Esophagus squamous epithelium (tissue), 4 donors: ENCODE results near the gene CACNA1H.

Source experiments
- CTCF ChIP-seq, 6 experiments: fragments of 450-650 bp in 4 of 6; fragments of 200-600 bp in 2 of 6; sonication (generic) in 2 of 6; IDR thresholded peaks; one replicate each; pipeline ENCODE4 v1.5.1; 2016 to 2019; ENCODE audit warnings: antibody characterized with exemption in 6 of 6, mild to moderate bottlenecking in 4 of 6, moderate library complexity in 4 of 6
- POLR2A ChIP-seq, 4 donors: fragments of 450-650 bp; IDR thresholded peaks; one replicate each; pipeline ENCODE4 v1.6.1; 2017; ENCODE audit warnings: antibody characterized with exemption in 4 of 4, mild to moderate bottlenecking in 4 of 4, moderate library complexity in 3 of 4

GRCh38 chr16:1245452-1246020 lies 92.6 kb downstream of the CACNA1H start:
- TF ChIP-seq CTCF (IDR thresholded peaks at IDR 0.05), result no peak
- TF ChIP-seq POLR2A (IDR thresholded peaks at IDR 0.05), result no peak
